Renal cortical epithelial cell (primary cell): ENCODE results near the gene IL22RA2. TPM values are rescaled to one million over a fixed set of nuclear protein-coding genes. Genes with fewer than 3 reads are reported as not detected.

ENCODE experiments used
- DNase-seq: peaks from one replicate; pipeline ENCODE4 v3.0.0-alpha.2; 2011; ENCODE audit warnings: low read depth
- total RNA-seq: library from RNA; depleted of rRNA; stranded (reverse); fragments of >200 nt; gene quantifications from 2 replicates; pipeline ENCODE4 v1.2.3, GENCODE V29; 2014

IL22RA2 gene
- total RNA-seq, 1 donor from 2014 or later: not detected

GRCh38 chr6:137167702-137168377 is 5.6 kb downstream of the IL22RA2 start:
- no peak for DNase-seq

- DNase-seq: no peak
Observed at GRCh38 chr6:137166247-137167098, 7.0 kb downstream of the IL22RA2 start.

DNA sequence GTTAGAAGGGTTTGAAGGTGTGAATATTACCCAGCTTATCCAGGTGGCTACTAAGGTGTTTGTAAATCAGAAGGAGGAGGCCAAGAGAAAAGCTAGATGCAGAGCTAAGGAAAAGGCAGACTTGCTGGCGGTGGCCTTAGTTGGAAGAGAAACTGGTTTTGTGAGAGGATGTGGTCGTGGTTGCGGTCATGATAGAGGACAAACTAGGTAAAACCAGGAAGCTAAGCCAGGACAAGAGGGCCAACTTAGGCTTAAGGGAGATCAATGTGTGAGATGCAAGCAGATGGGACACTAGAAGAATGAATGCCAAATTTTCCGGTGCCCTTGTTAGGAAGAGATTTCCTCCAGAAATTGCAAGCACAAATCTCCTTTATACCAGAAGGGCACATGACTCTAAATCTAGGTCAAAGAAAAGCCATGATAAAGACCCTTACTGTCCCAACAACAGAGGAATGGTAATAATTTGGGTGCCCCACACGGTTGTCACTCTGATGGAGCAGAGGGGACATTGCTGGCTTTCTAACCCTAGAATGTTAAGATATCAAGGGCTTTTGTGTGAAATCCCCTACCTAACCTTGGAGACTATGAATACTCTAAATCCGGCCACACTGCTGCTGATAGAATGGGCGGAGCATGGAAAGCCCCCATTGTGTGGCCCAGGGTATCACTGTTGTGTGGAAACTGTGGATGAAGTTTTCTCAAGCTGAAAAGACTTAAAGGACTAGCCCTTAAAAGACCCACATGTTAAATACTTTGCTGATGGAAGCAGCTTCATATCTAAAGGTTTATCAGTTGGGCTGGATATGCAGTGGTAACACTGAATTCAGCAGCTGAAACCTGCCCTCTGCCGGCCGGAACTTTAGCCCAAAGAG is 7.8 kb downstream of the IL22RA2 start:
- no peak for DNase-seq

GRCh38 chr6:137163732-137164318 is 9.6 kb downstream of the IL22RA2 start:
- no peak for DNase-seq

GRCh38 chr6:137162692-137163306 is 10.6 kb downstream of the IL22RA2 start:
- DNase-seq: no peak

DNA sequence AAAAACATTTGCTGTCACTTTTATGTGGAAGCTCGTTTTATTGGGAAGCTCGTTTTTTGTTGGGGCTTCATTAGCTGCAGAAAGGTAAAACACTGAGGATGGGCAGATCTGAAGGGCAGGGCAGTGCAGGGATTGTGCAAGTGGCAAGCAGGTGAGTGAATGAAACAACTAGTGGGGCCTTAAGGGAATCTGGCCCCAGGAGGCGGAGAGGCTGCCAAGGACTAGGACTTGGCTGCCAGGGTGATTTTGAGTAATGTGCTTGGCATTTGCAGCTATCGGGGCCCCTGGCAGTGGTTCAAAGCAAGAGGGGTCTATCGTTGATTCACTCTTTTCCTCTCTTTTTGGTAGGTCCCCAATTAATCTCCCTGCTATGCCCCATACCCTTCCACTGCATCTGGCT is 11.5 kb downstream of the IL22RA2 start:
- no peak for DNase-seq

- DNase-seq: peak; percentile 62
Observed at GRCh38 chr6:137160763-137161162, 12.7 kb downstream of the IL22RA2 start.

- DNase-seq: no peak
Observed at GRCh38 chr6:137159912-137160311, 13.5 kb downstream of the IL22RA2 start.

DNA sequence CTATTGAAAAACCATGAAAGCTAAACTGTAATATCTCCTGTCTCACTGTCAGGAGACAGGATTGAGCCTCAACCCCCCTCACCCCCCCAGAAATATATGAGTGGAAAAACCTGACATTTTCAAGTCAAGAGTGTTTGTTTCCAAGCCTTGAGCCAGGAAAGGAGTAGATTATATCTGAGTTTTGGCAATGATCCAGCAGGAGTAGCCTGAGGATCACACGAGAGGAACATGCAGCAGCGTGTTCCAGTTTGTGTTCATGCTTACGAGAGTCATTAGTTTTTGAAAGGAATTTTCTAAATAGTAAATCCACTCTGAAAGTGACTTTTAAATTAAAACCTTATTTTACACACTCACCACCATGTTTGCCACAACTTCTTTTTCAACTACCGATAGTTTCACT is 15.8 kb downstream of the IL22RA2 start:
- no peak for DNase-seq

DNA sequence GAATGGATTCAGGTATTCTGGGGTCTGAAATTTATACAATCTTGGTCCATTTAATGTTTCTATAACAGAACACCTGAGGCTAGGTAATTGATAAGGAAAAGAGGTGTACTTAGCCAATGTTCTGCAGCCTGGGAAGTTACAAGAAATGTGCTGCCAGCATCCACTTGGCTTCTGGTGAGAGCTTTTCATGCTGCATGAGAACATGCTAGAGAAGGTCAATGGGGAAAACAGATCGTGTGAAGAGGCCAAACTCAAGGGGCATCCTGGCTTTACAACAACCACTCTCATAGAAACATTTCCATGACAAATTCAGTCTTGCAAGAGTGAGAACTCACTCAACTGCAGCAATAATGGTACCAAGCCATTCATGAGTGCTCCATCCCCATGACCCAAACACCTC is 16.8 kb downstream of the IL22RA2 start:
- peak; percentile 19 for DNase-seq

DNA sequence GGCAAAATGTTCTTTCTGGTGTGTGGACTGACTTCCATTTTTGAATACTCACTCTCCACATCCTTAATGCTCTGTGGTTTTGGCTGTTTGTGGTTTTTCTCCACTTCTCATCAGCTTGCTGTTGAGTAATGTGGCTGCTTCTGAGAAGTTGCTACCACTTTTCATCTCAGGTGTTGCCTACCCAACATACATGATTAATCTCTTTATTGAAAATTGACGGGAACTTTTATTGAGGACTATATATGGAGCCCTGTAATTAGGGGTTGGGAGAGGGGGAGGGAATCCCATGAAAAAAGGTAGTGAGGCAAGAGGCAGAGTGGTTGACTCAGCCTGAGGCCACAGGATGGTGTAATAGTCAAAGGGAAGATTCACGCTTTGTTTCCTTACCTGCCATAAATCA is 17.6 kb downstream of the IL22RA2 start:
- peak; percentile 90 for DNase-seq

DNA sequence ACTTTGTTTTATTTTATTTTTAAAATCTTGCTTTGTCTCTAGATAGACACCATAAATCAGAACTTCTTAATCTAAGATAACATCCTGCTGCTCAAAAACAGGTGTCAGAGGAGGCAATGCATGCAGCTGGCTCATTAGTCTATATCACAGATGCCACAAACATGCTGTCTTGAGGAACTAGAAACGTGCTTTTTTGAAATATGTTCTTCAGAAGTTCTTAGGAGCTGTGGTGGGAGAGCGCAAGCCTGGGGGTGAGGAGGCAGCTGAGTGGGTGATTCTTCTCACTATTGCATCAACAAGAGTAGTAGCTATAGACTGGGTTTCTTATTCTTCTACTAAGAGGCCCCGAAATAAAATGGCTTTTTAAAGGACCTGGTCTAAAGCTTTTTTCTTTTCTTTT is 23.4 kb downstream of the IL22RA2 start:
- no peak for DNase-seq

GRCh38 chr6:137149035-137149393 is 24.4 kb downstream of the IL22RA2 start:
- no peak for DNase-seq

GRCh38 chr6:137148306-137149034 is 25.0 kb downstream of the IL22RA2 start:
- DNase-seq: peak; percentile 93

GRCh38 chr6:137147195-137147594 is 26.2 kb downstream of the IL22RA2 start:
- no peak for DNase-seq

DNA sequence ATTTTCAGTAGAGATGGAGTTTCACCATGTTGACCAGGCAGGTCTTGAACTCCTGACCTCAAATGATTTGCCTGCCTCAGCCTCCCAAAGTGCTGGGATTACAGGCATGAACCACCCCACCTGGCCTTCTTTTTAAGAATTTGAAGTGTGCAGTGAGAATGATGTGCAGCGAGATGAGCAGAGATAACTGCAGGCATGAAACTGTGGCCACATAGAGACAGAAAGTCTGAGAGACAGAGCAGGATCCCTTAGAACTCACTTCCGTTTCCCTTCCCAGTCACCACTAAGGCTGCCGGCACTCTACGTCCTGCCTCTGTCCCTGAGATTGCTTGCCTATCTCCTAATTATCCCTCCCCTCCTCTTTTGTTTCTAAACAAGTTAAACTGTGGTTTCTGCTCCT is 27.2 kb downstream of the IL22RA2 start:
- DNase-seq: no peak

- peak; percentile 80 for DNase-seq
Observed at GRCh38 chr6:137145421-137145820, 28.0 kb downstream of the IL22RA2 start.

- DNase-seq: peak; percentile 10
Observed at GRCh38 chr6:137136065-137136464, 37.4 kb downstream of the IL22RA2 start.

- DNase-seq: no peak
Observed at GRCh38 chr6:137134483-137134882, 39.0 kb downstream of the IL22RA2 start.

- no peak for DNase-seq
Observed at GRCh38 chr6:137133122-137133521, 40.3 kb downstream of the IL22RA2 start.
